Heart right ventricle (tissue), 16 donors: Measurements from ENCODE around the gene ARL15. TPM values are rescaled to one million over a fixed set of nuclear protein-coding genes. Genes with fewer than 3 reads are reported as not detected.

Source experiments
- ATAC-seq, 8 donors: fragments of 200-7000 bp; cut with Tn5 transposase; one replicate each; pipeline ENCODE4 v1.9.1; 2020; ENCODE audit warnings: mild to moderate bottlenecking in 8 of 8, moderate library complexity in 8 of 8, moderate number of reproducible peaks in 1 of 8
- DNase-seq, 2 donors: peaks; one replicate each; pipeline ENCODE4 v3.0.0-alpha.2; 2020
- H3K27ac ChIP-seq, 10 donors: fragments of 200-600 bp; sonication (generic) in 2 of 10; one replicate each; pipeline versions ENCODE4 v1.5.0 to v1.8.0; 2020 to 2022; ENCODE audit warnings: mild to moderate bottlenecking in 3 of 10
- H3K27me3 ChIP-seq, 7 donors: fragments of 200-600 bp; one replicate each; pipeline ENCODE4 v1.8.0; 2021 to 2022; ENCODE audit warnings: mild to moderate bottlenecking in 2 of 7
- H3K36me3 ChIP-seq, 9 donors: fragments of 200-600 bp; sonication (generic) in 1 of 9; one replicate each; pipeline versions ENCODE4 v1.5.0 to v1.8.0; 2020 to 2022; ENCODE audit warnings: mild to moderate bottlenecking in 2 of 9
- H3K4me1 ChIP-seq, 9 donors: fragments of 200-600 bp; sonication (generic) in 1 of 9; one replicate each; pipeline versions ENCODE4 v1.5.0 to v1.8.0; 2020 to 2022; ENCODE audit warnings: mild to moderate bottlenecking in 4 of 9
- H3K4me3 ChIP-seq, 10 donors: fragments of 200-600 bp; sonication (generic) in 2 of 10; one replicate each; pipeline versions ENCODE4 v1.5.0 to v1.8.0; 2020 to 2022; ENCODE audit warnings: mild to moderate bottlenecking in 7 of 10, moderate library complexity in 2 of 10
- H3K9me3 ChIP-seq, 11 donors: fragments of 200-600 bp in 10 of 11; sonication (generic) in 2 of 11; one replicate each; pipeline versions ENCODE4 v1.5.0 to v1.8.0; 2013 to 2022; ENCODE audit warnings: mild to moderate bottlenecking in 2 of 11, control low read depth in 1 of 11, moderate library complexity in 1 of 11
- WGBS, 2 donors: extraction: QIAGEN DNeasy Blood & Tissue Kit; methylation state at CpG; one replicate each; pipeline ENCODE4 v1.1.7; 2013; ENCODE audit warnings: inconsistent platforms in 1 of 2; 5-methylcytosine and 5-hydroxymethylcytosine counted together
- intact Hi-C, 10 donors: fragments of 100-400 bp; cut with DNase I; formaldehyde crosslinking; loops; one replicate each; pipeline versions ENCODE4 v1.11.1 to v1.14.2; 2022
- polyA plus RNA-seq, 2 donors: library from polyadenylated mRNA; stranded (reverse); fragments of 200-250 nt; gene quantifications; one replicate each; pipeline ENCODE4 v1.2.3, GENCODE V29; 2013
- total RNA-seq, 10 donors: library from RNA; stranded (reverse); fragmentation: NEBNext Ultra II Directional in 3 of 10; extraction: Animal tissue kit (Norgen Biotek cat#: 25700) in 3 of 10; gene quantifications; one replicate each; pipeline versions ENCODE4 v1.2.1 to v1.2.4, GENCODE V29; 2021 to 2023
- TF ChIP-seq, protein P1 (sequence below), 9 donors: fragments of 200-600 bp; sonication (generic) in 2 of 9; IDR thresholded peaks; one replicate each; pipeline versions ENCODE4 v1.5.0 to v1.8.0; 2021 to 2022; ENCODE audit warnings: antibody characterized with exemption in 9 of 9, mild to moderate bottlenecking in 5 of 9, moderate library complexity in 1 of 9
- donor health status: Arrhythmogenic right ventricular cardiomyopathy.
- donor health status: ischemic (EF 13 %, LVEDD 7.1; RV severe dilation, severe dysfunction).
- donor health status: healthy with polysubstance abuse.
- donor health status: DM: no; HTN: yes; CAD: no.
- donor health status: DM: no; HTN: no; CAD: no.
- donor health status: ischemic (EF 25% LVEDD 6.9; RV normal size, moderate dysfunction).
- donor health status: ischemic (EF 25% LVEDD 5.7; RV mildly dilated, moderate dysfunction).
- donor health status: healthy.
- donor health status: DM: yes; HTN: yes; CAD: no.
- donor health status: Ischemic cardiomyopathy.
- donor health status: ischemic (EF 35%, LVEDD 5.7; RV mildly dilated, moderate dysfunction).
- donor health status: nonischemic (EF 11% LVEDD 7.7; RV severe dilation, severe dysfunction).
- donor health status: DM: yes; HTN: yes; CAD: no.
- donor health status: PGD.
- donor health status: ischemic (EF 29% LVEDD 5.4; RV normal size, mild dysfunction).
- donor health status: nonischemic (EF 23%, LVEDD 6.1; RV moderate dilation, normal function).

The ARL15 gene
- total and polyA plus RNA-seq, 12 donors = 7.8 to 31.8 (median 26.9) TPM

DNA sequence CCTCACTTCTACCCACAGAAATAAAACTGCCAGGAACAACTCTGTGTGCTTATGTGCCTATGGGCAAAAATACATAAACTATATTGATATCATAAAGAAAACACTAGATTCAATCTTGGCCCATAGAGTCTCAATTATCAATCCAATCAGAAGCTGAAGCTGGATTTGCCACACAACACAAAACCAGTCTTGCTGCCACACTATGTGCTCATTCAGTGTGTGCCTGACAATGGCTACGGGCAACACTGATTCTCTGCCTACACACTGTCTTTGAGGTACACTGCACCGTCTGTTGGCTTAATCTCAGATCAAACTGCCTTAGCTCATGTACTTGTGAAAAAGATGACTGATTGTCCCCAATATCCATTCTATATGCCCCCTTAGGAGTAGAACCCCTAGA lies 35.4 kb downstream of the ARL15 start:
- TF ChIP-seq, protein P1, sequence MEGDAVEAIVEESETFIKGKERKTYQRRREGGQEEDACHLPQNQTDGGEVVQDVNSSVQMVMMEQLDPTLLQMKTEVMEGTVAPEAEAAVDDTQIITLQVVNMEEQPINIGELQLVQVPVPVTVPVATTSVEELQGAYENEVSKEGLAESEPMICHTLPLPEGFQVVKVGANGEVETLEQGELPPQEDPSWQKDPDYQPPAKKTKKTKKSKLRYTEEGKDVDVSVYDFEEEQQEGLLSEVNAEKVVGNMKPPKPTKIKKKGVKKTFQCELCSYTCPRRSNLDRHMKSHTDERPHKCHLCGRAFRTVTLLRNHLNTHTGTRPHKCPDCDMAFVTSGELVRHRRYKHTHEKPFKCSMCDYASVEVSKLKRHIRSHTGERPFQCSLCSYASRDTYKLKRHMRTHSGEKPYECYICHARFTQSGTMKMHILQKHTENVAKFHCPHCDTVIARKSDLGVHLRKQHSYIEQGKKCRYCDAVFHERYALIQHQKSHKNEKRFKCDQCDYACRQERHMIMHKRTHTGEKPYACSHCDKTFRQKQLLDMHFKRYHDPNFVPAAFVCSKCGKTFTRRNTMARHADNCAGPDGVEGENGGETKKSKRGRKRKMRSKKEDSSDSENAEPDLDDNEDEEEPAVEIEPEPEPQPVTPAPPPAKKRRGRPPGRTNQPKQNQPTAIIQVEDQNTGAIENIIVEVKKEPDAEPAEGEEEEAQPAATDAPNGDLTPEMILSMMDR (IDR thresholded peaks at IDR 0.05) = no peak
- Histone ChIP-seq H3K36me3 (peaks cover 0 to 8% (median 0%) of the 10 kb centered on the region in 9 donors), H3K4me1 (peaks cover 0 to 31% (median 6%) of the 10 kb centered on the region in 9 donors), H3K27ac (no peak overlapping the region), H3K4me3 (no peak overlapping the region), H3K9me3 (peaks cover 0 to 5% (median 0%) of the 10 kb centered on the region in 11 donors), H3K27me3 (no peaks in the 10 kb centered on the region)
- ATAC-seq (no peak), DNase-seq (no peak)
- intact Hi-C loops = no loop called here
- WGBS, 2 donors = 97 to 100% methylated on average over 2 of the region's 2 CpGs

DNA sequence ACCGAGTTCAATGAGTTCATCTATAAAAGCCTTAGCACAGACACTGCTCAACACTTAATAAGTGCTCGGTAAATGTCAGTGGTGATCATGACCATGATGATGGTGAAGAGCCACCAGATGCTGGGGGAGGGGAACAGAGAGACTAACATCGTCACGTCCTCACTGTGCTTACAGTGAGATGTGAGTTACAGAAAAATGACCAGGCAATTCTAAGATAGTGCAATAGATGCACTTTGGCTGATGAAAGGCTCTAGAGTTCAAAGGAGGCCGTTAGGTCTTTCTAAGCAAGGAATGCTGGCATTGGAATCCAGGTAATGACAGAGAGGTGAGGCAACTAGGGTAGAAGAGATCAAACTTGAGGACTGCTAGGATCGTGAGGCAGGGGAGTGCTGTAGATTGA lies 36.7 kb downstream of the ARL15 start:
- no peaks in the 10 kb centered on the region for H3K36me3 ChIP-seq
- 85 to 86% methylated on average over 6 of the region's 6 CpGs for WGBS, 2 donors
- no peaks in the 10 kb centered on the region for H3K9me3 ChIP-seq
- no peaks in the 10 kb centered on the region for H3K27me3 ChIP-seq
- peaks cover 0 to 26% (median 6%) of the 10 kb centered on the region in 9 donors for H3K4me1 ChIP-seq
- TF ChIP-seq, protein P1 (IDR thresholded peaks at IDR 0.05) = no peak
- no peak for DNase-seq
- H3K4me3 ChIP-seq = no peak overlapping the region
- ATAC-seq = no peak
- H3K27ac ChIP-seq = no peak overlapping the region
- intact Hi-C loops = no loop called here

DNA sequence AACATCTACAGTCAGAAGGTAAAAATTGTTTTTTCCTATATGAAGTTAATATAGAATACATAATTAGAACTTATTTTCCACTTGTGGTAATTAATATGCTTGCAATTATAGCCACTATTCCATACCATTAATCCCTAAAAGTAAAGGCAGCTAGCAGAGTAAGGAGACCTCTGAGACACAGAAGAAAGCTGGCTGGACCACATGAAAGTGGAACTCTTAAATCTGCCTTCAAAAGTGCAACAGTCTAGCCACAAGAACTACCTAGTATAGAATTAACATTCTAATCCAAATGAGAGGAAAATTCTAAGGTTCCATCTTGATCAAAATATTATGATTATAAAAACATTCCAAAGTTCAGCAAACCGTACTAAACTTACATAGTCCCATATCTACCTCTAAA lies 37.6 kb downstream of the ARL15 start:
- DNase-seq (no peak), ATAC-seq (no peak)
- WGBS, 2 donors = 94 to 95% methylated on average over 1 of the region's 1 CpG
- Histone ChIP-seq H3K27me3 (no peaks in the 10 kb centered on the region), H3K4me1 (peaks cover 0 to 25% (median 6%) of the 10 kb centered on the region in 9 donors), H3K36me3 (no peaks in the 10 kb centered on the region), H3K9me3 (no peaks in the 10 kb centered on the region), H3K4me3 (no peak overlapping the region), H3K27ac (no peak overlapping the region)
- intact Hi-C loops = no loop called here
- TF ChIP-seq, protein P1 (IDR thresholded peaks at IDR 0.05) = no peak

DNA sequence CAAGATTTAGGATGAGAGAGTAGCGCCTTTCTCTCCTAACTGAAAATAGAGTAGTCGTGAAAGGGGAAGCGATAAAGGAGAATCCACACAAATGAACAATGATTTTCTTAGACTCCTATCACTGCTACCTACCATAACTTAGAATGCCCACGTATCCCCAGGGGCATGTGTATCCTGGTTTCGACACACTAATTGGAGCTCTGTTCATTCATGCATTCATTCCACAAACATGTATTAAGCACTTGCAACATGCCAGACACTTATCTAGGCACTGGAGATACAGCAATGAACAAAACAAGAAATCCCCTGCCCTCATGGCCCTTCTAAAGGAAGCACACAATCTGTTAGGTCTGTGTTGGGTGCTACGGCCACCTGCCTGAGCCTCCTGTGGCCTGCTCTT lies 40.0 kb downstream of the ARL15 start:
- TF ChIP-seq, protein P1 (IDR thresholded peaks at IDR 0.05) = no peak
- 87 to 88% methylated on average over 6 of the region's 6 CpGs for WGBS, 2 donors

More for the DNA sequence above, 40.0 kb downstream of the ARL15 start:
- Histone ChIP-seq H3K4me1 (peaks cover 0 to 41% (median 6%) of the 10 kb centered on the region in 9 donors), H3K27ac (no peak overlapping the region), H3K36me3 (no peaks in the 10 kb centered on the region), H3K4me3 (no peak overlapping the region), H3K9me3 (no peaks in the 10 kb centered on the region), H3K27me3 (no peaks in the 10 kb centered on the region)
- DNase-seq (no peak), ATAC-seq (no peak)
- intact Hi-C loops = no loop called here
